Muscle of leg (tissue), 11 donors: ENCODE measurements around the gene AVL9. TPM values are rescaled to one million over a fixed set of nuclear protein-coding genes. Genes with fewer than 3 reads are reported as not detected.

ENCODE experiments used
- DNase-seq: peaks from one replicate; pipeline ENCODE4 v3.0.0; 2013
- H3K27ac ChIP-seq: one replicate; pipeline ENCODE4 v1.5.1; 2013; ENCODE audit warnings: mild to moderate bottlenecking, low read length, control low read depth
- H3K27me3 ChIP-seq: one replicate; pipeline ENCODE4 v1.6.1; 2013; ENCODE audit warnings: low read length; ENCODE audit not compliant: control insufficient read depth, insufficient read depth
- H3K36me3 ChIP-seq: one replicate; pipeline ENCODE4 v1.6.1; 2013; ENCODE audit warnings: low read length; ENCODE audit not compliant: control insufficient read depth, insufficient read depth
- H3K4me1 ChIP-seq: one replicate; pipeline ENCODE4 v1.6.1; 2013; ENCODE audit warnings: low read length; ENCODE audit not compliant: control insufficient read depth, insufficient read depth
- H3K4me3 ChIP-seq: one replicate; pipeline ENCODE4 v1.5.1; 2013; ENCODE audit warnings: low read length, control low read depth
- H3K9me3 ChIP-seq: replicated peaks from 2 replicates; pipeline ENCODE4 v1.6.1; 2013; ENCODE audit warnings: low read depth, low read length; ENCODE audit not compliant: control insufficient read depth
- WGBS: methylation state at CpG from one replicate; pipeline ENCODE4 v1.1.5; 2013; ENCODE audit warnings: missing lambda C conversion rate; ENCODE audit not compliant: insufficient coverage; 5-methylcytosine and 5-hydroxymethylcytosine counted together
- polyA plus RNA-seq, 8 donors: library from polyadenylated mRNA; unstranded; fragments of 120-200 nt; gene quantifications; one replicate each; pipeline versions ENCODE4 v1.2.1 to v1.2.3, GENCODE V29; 2013; ENCODE audit warnings: inconsistent platforms in 1 of 8, low replicate concordance in 1 of 8; ENCODE audit not compliant: insufficient read length in 8 of 8, insufficient read depth in 1 of 8
- total RNA-seq: library from RNA; stranded (reverse); fragments of 120-200 nt; gene quantifications from one replicate; pipeline ENCODE4 v1.2.4, GENCODE V29; 2013

AVL9 gene
- total and polyA plus RNA-seq, 9 donors = 11.0 to 21.9 (median 13.4) TPM

DNA sequence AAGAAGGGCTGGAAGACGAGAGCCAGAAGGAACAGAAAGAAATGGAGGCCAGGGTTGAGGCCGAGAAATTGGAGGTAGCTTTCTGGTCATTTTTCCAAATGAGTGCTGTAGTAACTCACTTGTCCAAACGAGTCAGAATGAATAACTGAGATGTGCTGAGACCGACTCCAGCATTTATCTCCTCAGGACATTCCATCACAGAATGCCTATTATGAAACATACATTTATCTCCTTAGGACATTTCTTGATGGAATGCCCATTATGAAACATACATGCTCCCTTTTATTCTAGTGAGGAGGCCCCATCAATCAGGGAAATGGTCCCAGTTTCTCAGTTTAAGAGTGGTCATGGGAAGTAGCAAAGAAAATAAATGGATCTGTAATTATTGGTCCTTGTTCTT lies 16.5 kb downstream of the AVL9 start:
- Histone ChIP-seq H3K36me3 (no peaks in the 10 kb centered on the region), H3K4me3 (no peak overlapping the region), H3K4me1 (no peaks in the 10 kb centered on the region), H3K27me3 (no peaks in the 10 kb centered on the region), H3K9me3 (peaks cover 7% of the 10 kb centered on the region), H3K27ac (no peak overlapping the region)
- 100% methylated on average over 3 of the region's 4 CpGs for WGBS
- DNase-seq = no peak

DNA sequence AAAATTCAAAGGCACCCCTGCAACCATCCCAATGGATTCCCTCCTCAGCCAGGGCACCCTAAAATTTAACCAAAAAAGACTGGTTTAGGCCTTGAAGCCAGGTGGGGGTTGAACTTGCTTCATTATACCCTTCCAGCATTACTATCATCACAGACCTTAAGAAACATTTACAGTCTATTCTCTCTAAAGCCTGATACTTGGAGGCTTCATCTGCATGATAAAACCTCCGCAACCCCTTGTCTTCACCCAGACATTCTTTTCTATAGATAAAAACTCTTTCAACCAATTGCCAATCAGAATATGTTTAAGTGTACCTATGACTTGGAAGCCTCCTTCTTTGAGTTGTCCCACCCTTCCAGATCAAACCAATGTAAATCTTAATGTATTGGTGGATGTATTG lies 17.9 kb downstream of the AVL9 start:
- no CpG with 5 or more reads among the region's 1 CpG for WGBS
- DNase-seq = no peak

DNA sequence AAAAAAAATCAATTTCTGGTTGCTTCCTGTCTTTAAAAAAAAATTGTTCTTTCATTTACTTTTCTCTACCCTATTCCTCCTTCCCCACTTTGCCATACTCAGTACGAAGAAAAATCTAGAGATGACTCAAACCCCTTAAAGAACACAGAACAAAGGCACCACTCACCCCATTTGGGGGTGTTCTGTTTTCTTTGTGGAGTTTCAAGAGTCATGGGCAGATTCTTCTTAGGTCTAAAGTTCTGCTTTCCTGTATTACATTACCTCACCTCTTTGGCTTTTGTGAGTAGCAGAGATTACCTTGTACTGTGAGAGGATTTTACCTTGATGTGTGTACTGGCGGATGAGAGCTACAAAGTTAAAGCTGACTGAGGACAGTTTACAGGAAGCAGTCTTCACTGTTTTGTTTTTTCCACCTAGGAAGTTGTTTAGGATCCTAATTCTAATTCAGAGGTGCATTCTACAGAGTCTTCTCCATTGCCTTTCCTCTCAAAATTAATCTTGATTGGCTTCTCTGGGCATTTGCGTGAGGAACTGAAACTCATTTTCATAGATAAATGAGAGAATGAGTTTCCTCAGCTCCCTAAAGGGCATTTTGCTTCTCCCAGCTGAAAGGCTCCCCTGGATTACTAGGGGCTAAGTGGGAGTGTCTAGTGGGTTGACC lies 20.7 kb downstream of the AVL9 start:
- DNase-seq = no peak
- H3K9me3 ChIP-seq = peaks cover 24% of the 10 kb centered on the region
- no CpG with 5 or more reads among the region's 3 CpGs for WGBS
- no peak overlapping the region for H3K4me3 ChIP-seq
- no peaks in the 10 kb centered on the region for H3K4me1 ChIP-seq
- no peaks in the 10 kb centered on the region for H3K36me3 ChIP-seq
- H3K27ac ChIP-seq = no peak overlapping the region
- no peaks in the 10 kb centered on the region for H3K27me3 ChIP-seq

More for the DNA sequence above, 17.9 kb downstream of the AVL9 start:
- no peaks in the 10 kb centered on the region for H3K36me3 ChIP-seq
- peaks cover 10% of the 10 kb centered on the region for H3K9me3 ChIP-seq
- no peaks in the 10 kb centered on the region for H3K27me3 ChIP-seq
- H3K4me1 ChIP-seq = no peaks in the 10 kb centered on the region
- H3K4me3 ChIP-seq = no peak overlapping the region
- no peak overlapping the region for H3K27ac ChIP-seq

DNA sequence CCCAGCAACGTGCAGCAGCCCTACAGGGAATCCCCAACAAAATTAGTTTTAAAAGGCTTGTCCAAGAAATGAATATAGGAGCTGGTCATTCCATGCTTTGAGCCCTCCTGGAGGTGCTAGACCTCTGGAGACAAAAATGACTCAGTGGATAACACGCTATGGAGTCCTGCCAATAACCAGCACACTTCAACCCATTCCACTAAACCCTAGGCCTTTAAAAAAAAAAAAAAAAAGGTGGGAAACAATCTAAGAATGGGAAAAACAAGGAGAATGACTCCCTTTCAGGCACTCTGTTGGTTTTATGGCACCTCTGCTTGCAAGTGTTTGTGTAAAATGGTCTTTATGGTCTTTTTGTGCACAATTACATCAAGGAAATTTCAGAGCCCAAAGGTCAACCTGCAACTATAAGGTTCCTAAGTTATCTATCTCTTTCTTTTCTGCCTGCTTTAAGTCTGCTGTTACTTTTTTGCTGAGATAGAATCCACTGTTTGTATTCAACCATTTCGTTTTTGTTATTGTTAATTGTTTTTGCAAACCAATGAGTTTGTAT lies 21.3 kb downstream of the AVL9 start:
- Histone ChIP-seq H3K27me3 (no peaks in the 10 kb centered on the region), H3K9me3 (peaks cover 25% of the 10 kb centered on the region), H3K4me3 (no peak overlapping the region), H3K4me1 (no peaks in the 10 kb centered on the region), H3K27ac (no peak overlapping the region), H3K36me3 (peaks cover 1% of the 10 kb centered on the region)
- no peak for DNase-seq
- no CpG with 5 or more reads among the region's 3 CpGs for WGBS

DNA sequence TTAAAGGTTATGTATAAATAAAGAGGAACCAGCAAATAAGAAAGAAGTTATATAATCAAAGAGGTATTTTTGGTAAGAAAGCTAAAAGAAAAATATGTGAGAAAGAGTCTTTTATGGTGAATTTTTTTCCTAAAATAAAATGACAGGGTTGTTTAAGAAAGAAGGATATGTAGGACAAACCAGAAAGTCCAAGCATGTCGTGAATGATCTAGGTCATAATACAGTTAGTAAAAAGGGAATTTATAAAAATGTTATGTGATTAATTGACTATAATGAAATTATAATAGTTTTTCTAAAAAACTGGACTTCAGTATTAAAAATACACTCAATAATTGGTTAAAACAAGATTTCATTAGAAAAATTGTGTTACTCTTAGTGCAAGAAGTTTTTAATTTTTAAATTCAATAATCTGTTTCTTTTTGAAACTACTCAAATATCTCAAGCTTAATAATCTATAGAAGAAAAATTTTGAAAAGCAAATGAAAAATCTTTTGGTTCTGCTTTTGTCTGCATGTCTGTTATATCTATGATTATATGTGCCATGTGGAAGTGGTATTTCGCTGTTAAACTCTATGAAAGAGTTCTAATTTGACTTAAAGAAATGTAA lies 23.3 kb downstream of the AVL9 start:
- Histone ChIP-seq H3K27me3 (no peaks in the 10 kb centered on the region), H3K4me3 (no peak overlapping the region), H3K27ac (no peak overlapping the region), H3K4me1 (no peaks in the 10 kb centered on the region), H3K36me3 (peaks cover 3% of the 10 kb centered on the region), H3K9me3 (peaks cover 27% of the 10 kb centered on the region)
- DNase-seq = peak; percentile 26
- WGBS = 80% methylated on average over 1 of the region's 2 CpGs

DNA sequence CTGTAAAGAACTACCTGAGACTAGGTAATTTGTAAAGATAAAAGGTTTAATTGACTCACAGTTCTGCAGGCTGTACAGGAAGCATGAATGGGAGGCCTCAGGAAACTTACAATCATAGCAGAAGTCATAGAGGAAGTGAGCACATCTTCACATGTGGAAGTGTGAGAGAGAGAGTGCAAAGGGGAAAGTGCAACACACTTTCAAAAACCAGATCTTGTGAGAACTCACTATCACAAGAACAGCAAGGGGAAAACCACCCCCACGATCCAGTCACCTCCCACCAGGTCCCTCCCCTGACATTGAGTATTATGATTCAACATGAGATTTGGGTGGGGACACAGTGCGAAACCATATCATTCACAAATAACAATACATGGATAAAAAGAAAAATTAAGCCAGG lies 24.5 kb downstream of the AVL9 start:
- Histone ChIP-seq H3K36me3 (peaks cover 3% of the 10 kb centered on the region), H3K4me3 (no peak overlapping the region), H3K4me1 (no peaks in the 10 kb centered on the region), H3K9me3 (peaks cover 27% of the 10 kb centered on the region), H3K27me3 (no peaks in the 10 kb centered on the region), H3K27ac (no peak overlapping the region)
- WGBS = no CpG with 5 or more reads among the region's 2 CpGs
- DNase-seq = no peak

DNA sequence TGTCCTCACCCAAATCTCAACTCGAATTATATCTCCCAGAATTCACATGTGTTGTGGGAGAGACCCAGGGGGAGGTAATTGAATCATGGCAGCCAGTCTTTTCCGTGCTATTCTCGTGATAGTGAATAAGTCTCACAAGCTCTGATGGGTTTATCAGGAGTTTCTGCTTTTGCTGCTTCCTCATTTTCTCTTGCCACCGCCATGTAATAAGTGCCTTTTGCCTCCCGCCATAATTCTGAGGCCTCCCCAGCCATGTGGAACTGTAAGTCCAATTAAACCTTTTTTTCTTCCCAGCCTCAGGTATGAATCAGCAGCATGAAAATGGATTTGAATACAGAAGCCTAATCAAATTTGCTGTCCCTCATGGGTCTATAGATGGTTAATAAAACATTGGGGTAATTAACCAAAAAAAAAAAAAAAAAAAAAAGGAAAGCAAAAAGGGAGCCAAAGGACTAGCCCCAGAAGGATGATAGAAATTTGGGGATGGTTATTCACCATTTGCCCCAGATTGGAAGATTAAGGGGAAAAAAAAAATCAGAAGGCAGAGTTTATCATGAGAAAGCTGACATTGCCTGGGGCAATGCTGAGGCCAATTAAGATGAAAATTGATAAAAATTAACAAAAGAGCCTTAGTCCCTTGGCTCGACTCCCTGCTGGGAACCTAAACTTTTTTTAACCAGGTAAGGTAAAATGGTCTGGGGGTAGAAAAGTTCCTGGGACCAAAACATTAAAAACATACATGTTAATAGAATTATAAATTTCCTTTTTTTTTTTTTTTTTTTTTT lies 27.6 kb downstream of the AVL9 start:
- Histone ChIP-seq H3K36me3 (peaks cover 3% of the 10 kb centered on the region), H3K9me3 (peaks cover 18% of the 10 kb centered on the region), H3K4me1 (no peaks in the 10 kb centered on the region), H3K4me3 (no peak overlapping the region), H3K27me3 (no peaks in the 10 kb centered on the region), H3K27ac (no peak overlapping the region)
- no peak for DNase-seq
- WGBS = 100% methylated on average over 1 of the region's 6 CpGs

DNA sequence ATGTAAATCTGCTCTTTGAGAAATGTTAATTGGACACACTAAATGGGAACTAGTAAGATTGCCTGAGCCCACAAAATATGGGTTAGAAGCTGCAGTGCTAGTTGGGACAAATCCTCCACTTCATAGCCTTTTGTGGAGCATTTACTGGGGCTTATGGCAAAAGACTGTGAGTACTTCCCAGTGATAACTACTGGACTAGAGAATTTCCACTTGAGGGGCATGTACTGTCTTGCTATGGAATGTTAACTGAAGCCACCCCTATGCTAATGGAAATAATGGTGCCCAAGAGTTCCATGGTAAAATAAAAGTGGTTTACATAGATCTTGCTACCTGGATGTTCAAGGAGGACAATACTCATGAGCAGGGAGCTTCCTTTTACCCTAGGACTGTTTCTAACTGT lies 29.3 kb downstream of the AVL9 start:
- H3K27ac ChIP-seq = no peak overlapping the region
- no peaks in the 10 kb centered on the region for H3K4me1 ChIP-seq
- no peaks in the 10 kb centered on the region for H3K27me3 ChIP-seq
- peaks cover 14% of the 10 kb centered on the region for H3K9me3 ChIP-seq
- H3K4me3 ChIP-seq = no peak overlapping the region
- H3K36me3 ChIP-seq = peaks cover 3% of the 10 kb centered on the region
- no peak for DNase-seq

DNA sequence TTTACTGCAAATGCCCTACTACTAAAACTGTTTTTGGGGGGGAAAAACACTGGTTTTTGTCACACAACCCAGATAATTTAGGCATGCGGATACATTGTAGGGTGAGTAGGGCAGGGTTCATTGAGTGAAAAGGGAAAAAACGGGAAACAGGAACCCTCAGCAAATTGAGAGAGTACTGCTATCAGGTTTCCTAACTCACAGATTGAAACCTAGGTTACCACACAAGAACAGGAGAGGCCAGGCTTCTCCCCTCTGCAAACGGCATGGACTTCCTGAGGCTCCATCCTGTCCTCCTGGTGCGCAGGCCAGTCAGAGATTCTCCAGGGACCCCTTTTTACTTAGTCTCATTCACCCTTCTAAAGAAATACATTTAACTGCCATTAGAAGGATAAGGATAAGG lies 30.6 kb downstream of the AVL9 start:
- Histone ChIP-seq H3K4me1 (no peaks in the 10 kb centered on the region), H3K4me3 (no peak overlapping the region), H3K36me3 (peaks cover 3% of the 10 kb centered on the region), H3K27ac (no peak overlapping the region), H3K9me3 (peaks cover 3% of the 10 kb centered on the region), H3K27me3 (no peaks in the 10 kb centered on the region)
- WGBS = 20% methylated on average over 1 of the region's 4 CpGs
- DNase-seq = no peak

- Histone ChIP-seq H3K36me3 (no peaks in the 10 kb centered on the region), H3K9me3 (no peaks in the 10 kb centered on the region), H3K27ac (no peak overlapping the region), H3K4me3 (no peak overlapping the region), H3K27me3 (no peaks in the 10 kb centered on the region), H3K4me1 (no peaks in the 10 kb centered on the region)
- DNase-seq = no peak
- WGBS = 94% methylated on average over 12 of the region's 13 CpGs
These were observed 36.1 kb downstream of the AVL9 start for GRCh38 chr7:32531402-32531801.
